HEK293T (cell line): ENCODE results near the gene TBX18.

Experiments
- FOXM1 ChIP-seq: fragments of 450-650 bp; IDR thresholded peaks from 2 replicates; pipeline ENCODE4 v1.6.1; 2017; ENCODE audit warnings: mild to moderate bottlenecking, borderline replicate concordance
- L3MBTL2 ChIP-seq: fragments of 450-650 bp; conservative IDR thresholded peaks from 2 replicates; pipeline ENCODE4 v1.6.1; 2016; ENCODE audit warnings: mild to moderate bottlenecking

- TF ChIP-seq FOXM1 = no peak
- TF ChIP-seq L3MBTL2 = no peak
These were observed 36.9 kb upstream of the TBX18 start for GRCh38 chr6:84801250-84801649.
